NCI-H774 (cell line): ENCODE data around the gene ETV7.

Experiments
- DNase-seq: peaks from one replicate; lab custom pipeline; 2025; lab: John Stamatoyannopoulos, UW

The ETV7 gene

GRCh38 chr6:36320475-36320874 is 67.0 kb downstream of the ETV7 start:
- no peak for DNase-seq

- DNase-seq: no peak
These were observed 67.6 kb downstream of the ETV7 start for GRCh38 chr6:36319821-36320220.

- DNase-seq: peak; percentile 81
These were observed 68.1 kb downstream of the ETV7 start for GRCh38 chr6:36319436-36319762.

GRCh38 chr6:36318690-36319435 is 68.6 kb downstream of the ETV7 start:
- no peak for DNase-seq

- DNase-seq: no peak
These were observed 69.8 kb downstream of the ETV7 start for GRCh38 chr6:36317623-36318022.
